NCI-H1417 treated with DMSO at 0.1 percent for 48 hours (cell line): ENCODE results near the gene SAP130.

Experiments
- DNase-seq: peaks from one replicate; lab custom pipeline; 2025; lab: John Stamatoyannopoulos, UW

Gene SAP130

DNA sequence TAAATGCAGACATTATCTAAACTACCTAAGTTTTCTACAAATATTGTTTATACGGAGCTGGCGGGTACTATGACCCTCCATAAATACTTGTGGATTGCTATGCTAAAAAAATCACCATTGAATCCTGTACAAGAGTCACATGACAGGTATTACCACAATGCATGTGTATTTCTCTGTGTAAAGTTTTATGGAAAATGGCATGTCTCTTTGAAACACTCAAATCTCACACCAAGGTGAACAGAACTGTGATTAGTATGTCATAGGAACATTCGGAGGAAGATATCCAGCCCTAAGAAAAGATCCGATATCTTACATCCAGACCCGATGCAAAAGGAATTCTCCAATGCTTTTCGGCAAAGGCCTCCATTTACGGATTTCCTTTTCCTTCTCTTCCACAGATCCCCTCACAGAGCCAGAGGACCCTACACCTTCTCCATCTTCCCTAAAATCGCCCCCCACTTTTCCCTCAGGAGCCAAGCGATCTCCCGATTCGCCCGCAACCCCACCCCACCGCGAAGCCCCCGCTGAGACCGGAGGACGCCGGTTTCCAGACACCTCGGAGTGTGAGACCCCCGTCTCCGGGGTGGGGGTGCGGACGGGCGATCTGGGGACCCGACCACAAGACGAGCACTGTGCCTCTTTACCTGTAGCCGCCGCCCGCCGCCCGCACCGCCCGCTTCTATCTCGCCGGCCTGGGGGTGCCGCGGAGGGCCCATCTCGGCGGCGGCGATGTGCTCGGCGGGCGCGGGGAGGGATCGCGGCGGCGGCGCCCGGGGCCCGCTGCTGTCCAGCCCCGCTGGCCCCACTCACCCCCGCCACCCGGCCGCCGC is 1.2 kb downstream of the SAP130 start:
- no peak for DNase-seq

DNA sequence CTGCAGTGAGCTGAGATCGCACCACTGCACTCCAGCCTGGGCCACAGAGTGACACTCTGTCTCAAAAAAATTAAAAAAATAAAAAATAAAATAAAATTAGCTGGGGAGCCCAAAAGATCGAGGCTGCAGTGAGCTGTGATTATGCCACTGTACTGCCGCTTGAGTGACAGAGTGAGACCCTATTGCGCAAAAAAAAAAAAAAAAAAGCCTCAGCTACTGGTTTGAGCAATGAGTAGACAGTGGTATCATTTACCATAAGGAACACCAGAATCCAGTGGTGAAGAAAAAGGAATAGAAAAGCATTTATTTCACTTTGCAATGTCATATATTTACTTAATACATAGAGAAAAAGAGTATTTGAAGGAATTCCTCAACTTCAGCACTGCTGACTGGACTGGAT is 3.0 kb downstream of the SAP130 start:
- DNase-seq = no peak

DNA sequence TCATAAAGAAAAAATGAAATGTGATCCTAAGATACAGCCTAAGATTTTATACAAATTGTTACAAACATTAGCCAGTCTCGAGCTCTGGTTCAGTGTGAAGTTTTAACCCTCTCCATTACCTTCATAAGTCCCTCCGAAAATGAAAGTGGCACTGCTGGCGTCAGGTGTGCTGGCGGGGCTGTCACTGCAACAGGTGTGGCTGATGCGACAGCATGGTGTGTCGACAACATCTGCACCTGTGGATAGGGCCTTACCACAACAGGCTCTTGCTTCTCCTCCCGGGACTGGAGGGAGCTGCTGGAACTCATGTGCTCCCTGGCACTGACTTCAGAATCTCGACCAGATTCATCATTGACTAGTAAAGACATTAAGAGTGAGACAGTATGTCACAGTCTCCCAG is 10.3 kb downstream of the SAP130 start:
- DNase-seq = no peak

DNA sequence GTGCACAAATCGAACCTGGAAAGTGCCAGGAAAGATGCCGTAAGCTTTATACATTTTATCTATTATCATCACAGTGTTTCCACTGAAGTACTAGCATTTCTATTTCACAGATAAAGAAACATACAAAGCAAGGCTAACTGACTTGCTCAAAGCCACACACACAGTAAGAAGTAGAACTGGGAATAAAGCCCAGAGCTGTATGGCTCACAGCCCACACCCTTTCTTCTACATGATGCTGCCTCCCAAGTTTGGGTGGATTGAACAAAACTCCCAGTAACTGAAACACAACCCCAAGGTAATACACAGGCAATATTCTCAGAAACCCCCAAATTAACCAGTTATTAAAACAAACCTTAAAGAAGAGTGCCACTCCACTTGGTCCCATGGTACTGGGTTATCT is 11.2 kb downstream of the SAP130 start:
- no peak for DNase-seq

DNA sequence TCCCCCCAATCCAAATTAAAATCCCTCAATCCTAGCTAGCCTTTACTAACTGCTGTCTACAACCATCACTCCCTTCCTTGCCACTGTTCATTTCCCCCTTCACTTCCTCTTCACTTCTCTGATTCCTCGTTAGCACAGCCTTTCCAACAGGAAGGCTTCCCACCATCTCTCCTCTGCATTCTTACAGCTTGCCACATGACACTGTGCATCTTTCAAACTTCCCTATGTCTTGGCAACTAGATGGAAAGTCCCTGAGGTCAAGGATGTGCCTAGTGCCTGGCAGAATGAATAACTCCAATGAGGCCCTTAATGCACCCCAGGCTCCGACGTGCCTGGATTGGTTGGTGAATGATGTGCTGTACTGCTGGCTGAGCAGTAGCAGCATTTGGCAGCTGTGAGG is 15.2 kb downstream of the SAP130 start:
- no peak for DNase-seq

DNA sequence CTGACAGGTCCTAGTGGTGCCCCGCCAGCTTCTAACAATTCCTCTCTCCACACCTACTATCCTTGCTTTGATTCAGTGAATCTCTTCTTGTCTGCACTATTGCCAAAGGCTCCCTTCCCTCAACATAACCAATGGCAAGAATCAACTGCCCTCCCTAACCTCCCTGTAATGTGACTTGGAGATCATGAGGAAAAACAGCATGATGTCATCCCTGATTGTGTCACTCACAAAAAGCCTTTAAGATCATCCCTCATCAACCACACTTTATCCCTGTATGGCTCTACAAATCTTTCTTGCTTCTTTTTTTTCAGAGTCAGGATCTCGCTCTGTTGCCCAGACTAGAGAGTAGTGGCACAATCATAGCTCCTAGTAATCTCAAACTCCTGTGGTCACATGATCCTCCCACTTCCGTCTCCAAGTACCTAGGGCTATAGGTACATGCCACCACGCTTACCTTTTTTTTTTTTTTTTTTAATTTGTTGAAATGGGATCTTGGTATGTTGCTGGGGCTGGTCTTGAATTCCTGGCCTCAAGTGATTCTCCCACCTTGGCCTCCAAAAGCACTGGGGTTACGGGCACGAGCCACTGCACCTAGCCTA is 19.7 kb downstream of the SAP130 start:
- no peak for DNase-seq

DNA sequence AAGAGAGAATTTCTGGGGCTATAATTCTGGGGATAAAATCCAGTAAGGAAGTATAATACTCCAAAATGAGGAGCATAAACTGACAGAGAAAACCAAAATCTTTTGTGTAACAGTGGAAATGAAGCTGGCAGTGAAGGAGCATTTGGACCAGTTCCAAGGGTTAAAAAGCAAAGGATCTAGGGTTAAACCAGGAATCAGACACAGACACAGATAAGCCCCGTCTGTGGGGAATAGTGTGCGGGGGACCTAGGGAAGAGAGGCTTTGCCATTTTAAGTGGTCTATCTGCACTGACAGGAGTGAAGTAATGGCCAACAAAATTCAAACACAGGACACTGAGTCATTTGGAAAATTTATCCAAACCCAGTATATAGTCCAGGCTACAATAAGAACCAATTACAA is 23.4 kb downstream of the SAP130 start:
- no peak for DNase-seq

DNA sequence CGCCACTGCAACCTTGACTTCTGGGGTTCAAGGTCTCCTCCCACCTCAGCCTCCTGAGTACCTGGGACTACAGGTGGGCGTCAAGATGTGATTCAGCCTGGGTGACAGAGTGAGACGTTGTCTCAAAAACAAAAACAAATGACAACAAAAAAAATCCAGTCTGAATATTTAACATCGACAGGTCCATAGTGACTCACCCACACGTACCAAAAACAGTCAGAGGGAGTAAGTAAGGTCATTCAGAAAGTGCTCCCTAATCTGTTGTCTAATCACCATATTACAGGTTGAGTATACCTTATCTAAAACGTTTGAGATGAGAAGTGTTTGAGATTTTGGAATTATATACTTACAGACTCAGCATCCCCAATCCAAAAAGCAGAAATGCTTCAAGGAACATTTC is 24.4 kb downstream of the SAP130 start:
- no peak for DNase-seq

DNA sequence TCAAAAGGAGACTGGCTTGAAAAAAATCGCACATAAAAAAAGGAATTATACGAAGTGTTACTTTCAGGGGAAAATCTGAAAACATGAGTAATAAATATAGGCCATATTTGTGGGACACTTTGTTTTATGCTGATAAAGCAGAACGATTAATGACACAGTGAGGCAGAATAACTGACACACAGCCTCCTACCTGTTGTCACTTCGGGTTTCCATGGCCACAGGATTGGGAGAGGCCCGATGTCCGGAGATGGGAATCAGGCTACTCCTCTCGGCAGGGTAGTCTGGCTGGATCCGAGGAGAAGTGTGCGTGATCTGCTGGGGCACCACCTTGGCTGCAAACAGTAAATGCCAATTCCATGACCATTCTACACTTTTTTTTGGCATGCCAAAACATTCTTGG is 31.7 kb downstream of the SAP130 start:
- DNase-seq = no peak

DNA sequence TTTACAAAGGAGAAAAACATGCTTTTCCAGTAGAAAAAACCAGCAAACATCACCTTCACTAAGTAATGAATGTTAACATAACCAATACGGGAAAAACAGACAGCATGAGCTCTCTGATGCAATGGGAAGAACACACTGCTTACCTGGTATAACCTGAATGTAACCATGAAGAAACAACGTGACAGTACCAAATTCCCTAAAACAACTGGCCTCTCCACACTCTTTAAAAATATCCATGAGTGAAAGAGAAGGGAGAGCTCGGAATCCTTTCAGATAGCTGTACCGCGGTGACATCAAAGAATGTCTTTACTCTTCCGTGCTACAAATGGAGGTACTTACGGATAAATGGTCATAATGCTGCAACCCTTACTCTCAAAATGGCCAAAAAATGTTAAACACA is 32.1 kb downstream of the SAP130 start:
- no peak for DNase-seq

DNA sequence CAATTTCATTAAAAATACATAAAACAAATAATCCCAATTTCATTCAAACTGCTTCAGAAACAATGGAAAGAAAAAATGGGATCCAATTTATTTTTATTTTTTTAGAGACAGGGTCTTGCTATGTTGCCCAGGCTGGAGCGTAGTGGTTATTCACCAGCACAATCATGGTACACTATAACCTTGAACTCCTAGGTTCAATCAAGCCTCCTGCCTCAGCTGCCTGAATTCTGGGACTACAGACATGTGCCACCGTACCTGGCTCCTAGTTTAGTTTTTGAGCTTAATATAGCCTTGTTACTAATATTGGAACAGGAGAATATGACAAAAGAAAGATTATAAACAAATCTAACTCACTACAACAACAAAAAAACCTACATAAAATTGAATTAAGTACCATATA is 34.2 kb downstream of the SAP130 start:
- DNase-seq = no peak

DNA sequence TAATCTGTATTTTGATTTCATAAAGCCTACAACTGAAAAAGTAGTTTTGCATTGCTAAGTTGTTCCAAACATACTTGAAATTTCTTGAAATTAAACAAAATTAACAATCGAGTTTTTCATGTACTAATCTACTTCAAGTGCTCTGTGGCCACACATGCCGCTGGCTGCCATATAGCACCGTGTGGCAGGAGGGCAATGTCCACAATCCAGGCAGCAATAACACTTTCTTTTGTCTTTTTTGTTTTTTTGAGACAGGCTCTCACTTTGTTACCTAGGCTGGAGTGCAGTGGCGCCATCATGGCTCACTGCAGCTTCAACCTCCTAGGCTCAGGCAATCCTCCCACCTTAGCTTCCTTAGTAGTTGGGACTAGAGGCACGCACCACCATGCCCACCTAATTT is 36.1 kb downstream of the SAP130 start:
- no peak for DNase-seq

DNA sequence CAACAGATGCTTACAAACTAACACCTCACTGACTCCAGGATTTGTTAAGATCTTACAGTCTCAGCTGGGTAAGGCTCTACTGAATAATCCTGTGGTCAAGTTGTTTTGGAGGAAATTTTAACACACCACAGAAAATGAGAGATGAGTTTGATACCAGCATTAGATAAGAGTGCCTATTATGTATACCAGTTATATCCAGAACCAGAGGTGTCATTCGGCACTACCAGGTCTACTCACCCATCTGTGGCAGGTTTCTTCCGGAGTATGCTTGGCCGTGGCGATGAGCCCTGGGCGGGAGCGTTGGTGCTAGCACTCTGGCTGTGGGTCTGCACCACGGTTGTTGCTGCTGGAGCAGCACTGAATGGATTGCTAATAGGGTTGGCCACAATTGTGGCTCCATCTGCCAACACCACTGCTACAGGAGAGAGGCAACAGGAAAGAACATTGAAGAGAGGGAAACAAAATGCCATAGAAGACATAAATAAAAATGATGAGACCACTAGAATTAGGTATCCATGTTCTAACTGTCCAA is 41.2 kb downstream of the SAP130 start:
- DNase-seq = no peak

DNA sequence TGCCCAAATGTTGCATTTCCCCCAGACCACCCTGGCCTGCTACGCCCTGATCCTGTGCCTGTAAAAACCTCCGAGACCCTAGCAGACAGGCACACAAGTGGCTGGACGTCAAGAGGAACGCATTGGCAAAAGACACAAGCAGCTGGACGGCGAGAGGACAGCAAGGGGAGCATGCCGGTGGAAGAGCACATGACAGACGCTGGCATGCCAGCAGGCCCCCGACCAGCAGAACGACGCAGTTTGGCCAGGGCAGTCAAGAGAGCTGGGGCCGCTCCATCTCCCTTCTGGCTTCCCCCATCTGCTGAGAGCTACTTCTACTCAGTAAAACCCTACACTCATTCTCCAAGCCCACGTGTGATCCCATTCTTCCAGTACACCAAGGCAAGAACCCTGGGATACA is 42.1 kb downstream of the SAP130 start:
- no peak for DNase-seq

DNA sequence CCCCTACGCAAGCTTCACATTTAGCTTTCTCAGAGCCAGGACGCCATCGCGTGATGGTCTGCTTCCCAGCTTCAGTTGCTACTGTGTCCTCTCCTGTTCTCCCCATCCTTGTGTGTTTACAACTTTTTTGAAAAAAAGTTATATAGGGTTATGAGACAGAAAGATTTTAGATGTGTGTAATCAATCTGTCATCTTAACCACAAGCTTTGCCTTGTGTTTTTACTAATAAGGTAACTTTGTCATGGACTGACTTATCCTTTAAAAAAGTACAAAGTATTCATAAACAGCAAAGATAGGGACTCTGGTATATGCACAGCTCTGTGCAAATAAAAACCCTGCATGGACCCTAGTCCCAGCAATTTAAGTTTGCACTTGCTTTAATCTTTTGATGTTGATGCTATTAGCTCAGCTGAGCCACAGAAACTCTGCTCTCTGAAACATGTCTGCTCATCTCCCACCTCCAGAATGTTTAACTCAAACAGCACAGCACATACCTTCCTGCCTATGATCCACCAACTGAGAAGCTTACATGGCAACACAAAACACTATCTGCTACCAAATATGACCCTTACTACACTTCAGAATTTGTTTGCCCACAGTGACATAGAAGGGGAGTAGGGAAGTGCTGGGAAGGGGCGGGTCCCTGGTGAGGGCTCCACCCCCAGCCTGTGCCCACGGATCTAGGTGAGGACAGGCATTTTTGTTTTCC is 42.7 kb downstream of the SAP130 start:
- DNase-seq = no peak

DNA sequence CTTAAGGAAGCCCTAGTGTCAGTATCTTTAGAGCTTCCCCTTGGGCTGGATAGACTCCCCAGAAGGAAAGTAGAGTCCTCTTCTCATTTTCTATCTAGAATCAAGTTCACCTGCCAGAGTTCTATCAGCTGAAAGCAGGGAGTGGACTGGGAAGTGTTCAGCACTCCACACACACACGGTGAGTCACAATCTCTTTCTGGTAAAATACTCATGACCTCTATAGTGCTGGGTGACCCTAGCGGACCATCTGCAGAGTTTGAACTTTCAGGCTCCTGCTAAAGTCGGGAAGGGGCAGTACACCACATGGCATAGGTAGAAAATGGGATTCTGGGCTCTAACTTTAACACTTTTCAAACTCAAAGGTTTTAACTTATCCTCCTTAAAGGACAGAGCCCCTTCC is 43.3 kb downstream of the SAP130 start:
- no peak for DNase-seq

DNA sequence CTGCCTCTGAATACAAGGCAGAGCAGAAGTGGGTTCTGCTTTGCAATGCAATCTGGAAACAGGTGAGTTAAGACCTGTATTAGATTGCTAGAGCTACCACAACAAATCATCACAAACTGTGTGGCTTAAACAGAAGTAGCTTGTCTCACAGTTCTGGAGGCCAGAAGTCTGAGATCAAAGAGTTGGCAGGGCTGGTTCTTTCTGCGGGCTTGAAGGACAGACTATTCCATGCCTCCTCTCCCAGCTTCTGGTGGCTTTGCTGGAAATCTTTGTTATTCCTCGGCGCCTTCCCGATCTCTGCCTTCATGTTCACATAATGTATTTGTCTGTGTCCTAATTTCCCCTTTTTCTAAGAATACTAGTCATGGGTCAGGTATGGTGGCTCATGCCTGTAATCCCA is 58.4 kb downstream of the SAP130 start:
- DNase-seq = no peak

DNA sequence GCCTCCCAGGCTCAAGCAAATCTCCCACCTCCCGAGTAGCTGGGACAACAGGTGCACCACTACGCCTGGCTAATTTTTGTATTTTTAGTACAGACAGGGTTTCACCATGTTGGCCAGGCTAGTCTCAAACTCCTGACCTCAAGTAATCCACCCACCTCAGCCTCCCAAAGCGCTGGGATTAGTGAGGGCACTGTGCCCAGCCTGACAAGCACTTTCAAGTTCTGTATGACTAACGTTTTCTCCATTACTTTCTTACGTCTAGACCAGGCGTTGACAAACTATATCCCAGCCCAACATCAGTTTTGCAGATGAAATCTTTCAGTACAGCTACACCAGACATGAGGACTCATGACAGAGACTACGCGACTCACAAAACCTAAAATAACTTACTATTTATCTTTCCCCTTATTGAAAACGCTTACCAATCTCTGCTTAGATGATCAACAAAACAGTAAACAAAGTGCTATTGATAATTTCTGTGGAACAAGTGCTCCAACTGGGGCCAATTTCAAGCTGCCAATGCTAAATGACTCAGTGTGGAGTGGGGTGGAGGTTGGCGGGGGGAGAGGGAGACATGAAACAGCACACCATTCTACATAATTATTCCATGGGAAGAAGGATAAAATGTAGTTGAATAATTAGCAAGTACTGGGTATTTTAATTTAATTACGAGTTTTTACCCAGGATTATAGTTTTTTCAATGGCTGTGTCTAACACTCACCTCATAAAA is 59.1 kb downstream of the SAP130 start:
- DNase-seq = no peak

DNA sequence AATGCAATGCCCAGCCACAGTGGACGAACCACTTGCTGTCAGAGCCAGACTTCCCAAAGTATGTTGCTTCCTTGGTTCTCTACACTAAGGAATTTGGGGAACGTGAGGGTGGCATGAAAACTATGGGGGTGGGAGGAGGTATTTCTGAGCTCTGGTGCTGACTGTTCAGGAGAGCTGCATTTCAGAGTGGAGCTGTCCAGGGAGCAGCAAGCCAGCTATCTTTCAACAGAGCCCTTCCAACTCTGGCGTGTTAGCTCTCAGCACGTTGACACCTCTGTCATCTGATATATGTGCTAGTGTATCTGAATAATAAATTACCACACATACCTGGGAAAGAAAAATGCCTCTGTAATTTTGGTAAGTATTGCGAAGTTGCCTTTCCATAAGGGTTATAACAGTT is 66.1 kb downstream of the SAP130 start:
- DNase-seq = no peak

DNA sequence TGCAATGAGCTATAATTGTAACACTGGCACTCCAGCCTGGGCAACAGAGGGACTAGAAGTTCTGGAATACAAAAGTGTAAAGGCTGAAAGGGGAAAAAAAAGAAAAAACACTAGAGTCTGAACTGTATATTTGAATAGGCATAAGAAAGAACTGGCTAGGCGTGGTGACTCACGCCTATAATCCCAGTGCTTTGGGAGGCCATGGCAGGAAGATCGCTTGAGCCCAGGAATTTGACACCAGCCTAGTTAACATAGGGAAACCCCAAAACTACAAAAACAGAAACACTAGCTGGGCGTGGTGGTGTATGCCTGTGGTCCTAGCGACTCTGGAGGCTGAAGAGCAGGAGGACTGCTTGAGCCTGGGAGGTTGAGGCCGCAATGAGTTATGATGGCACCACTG is 70.6 kb downstream of the SAP130 start:
- DNase-seq = no peak

DNA sequence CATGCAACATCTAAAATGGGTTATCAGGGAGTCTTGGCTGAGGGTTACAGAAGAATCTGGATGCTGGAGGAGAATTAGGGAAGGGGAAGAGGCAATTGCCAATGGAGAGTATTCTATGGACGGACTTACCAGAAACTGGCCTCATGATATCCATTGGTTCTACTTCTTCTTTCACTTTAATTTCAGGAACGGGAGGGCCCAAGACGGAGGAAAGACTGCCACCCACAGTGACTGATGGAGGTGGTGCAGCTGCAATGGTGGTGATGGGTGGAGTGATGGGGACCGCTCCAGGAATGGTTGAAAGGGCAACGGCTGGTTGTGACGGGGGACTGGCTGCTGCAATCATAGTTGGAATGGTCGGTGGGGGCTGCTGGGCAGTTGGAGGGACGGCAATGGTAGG is 73.0 kb downstream of the SAP130 start:
- DNase-seq = no peak

DNA sequence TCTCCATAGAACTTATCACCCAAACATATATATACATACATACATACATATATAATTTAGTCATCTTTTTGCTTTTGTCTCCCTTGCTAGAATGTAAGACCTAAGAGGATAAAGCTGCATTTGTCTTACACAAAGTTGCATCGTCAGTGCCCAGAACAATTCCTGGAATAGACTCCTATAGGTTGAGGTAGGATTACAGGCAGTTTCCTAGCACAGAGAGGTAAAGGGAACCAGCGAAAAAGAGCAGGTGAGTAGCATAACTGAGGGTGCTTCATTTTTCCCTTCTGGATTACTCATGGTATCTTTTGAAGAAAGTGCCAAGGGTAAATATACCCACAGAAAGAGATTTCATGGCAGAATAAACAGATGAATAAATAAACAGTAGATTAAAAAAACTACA is 74.0 kb downstream of the SAP130 start:
- DNase-seq = no peak
